HuH-7 (cell line): ENCODE data around the gene PTPN1.
"Not testable (repeated sequence)": the region's sequence is repeated elsewhere in the genome, so short reads cannot be mapped to it uniquely, and the experiment has no call there.

Experiments used
- DNase-seq: peaks from one replicate; pipeline ENCODE4 v3.0.0; 2011; ENCODE audit warnings: low spot score

Gene PTPN1

GRCh38 chr20:50509923-50510705, at the start of gene PTPN1:
PTPN1 (plus strand) TSS chr20:50510383; CDS start chr20:50510528, 145 bp downstream.
- DNase-seq = peak; percentile 96

GRCh38 chr20:50460608-50461267, 49.4 kb upstream of the PTPN1 start:
- DNase-seq = peak; percentile 94

- DNase-seq = no peak
Measured at GRCh38 chr20:50462093-50462690, 48.0 kb upstream of the PTPN1 start.

- peak; percentile 66 for DNase-seq
Measured at GRCh38 chr20:50464026-50464724, 46.0 kb upstream of the PTPN1 start.

GRCh38 chr20:50464725-50465650, 45.2 kb upstream of the PTPN1 start:
- DNase-seq = no peak

- DNase-seq = no peak
Measured at GRCh38 chr20:50467174-50467573, 43.0 kb upstream of the PTPN1 start.

GRCh38 chr20:50467718-50468356, 42.3 kb upstream of the PTPN1 start:
- peak; percentile 47 for DNase-seq

GRCh38 chr20:50468378-50468798, 41.8 kb upstream of the PTPN1 start:
- no peak for DNase-seq

GRCh38 chr20:50469176-50469723, 40.9 kb upstream of the PTPN1 start:
- DNase-seq = no peak

GRCh38 chr20:50469796-50470195, 40.4 kb upstream of the PTPN1 start:
- DNase-seq = no peak

GRCh38 chr20:50470264-50470858, 39.8 kb upstream of the PTPN1 start:
- DNase-seq = no peak

- no peak for DNase-seq
Measured at GRCh38 chr20:50471231-50471630, 39.0 kb upstream of the PTPN1 start.

- DNase-seq = no peak
Measured at GRCh38 chr20:50472693-50473664, 37.2 kb upstream of the PTPN1 start.

GRCh38 chr20:50474356-50474755, 35.8 kb upstream of the PTPN1 start:
- not testable (repeated sequence) for DNase-seq

- no peak for DNase-seq
Measured at GRCh38 chr20:50475681-50476292, 34.4 kb upstream of the PTPN1 start.

GRCh38 chr20:50477239-50477872, 32.8 kb upstream of the PTPN1 start:
- no peak for DNase-seq

- DNase-seq = peak; percentile 74
Measured at GRCh38 chr20:50478162-50478990, 31.8 kb upstream of the PTPN1 start.
